Measurements from ENCODE around the gene ATF4.

GRCh38 chr22:39471381-39472141, 48.8 kb upstream of the ATF4 start:
- TF ChIP-seq CTCF (IDR thresholded peaks at IDR 0.05) (no peak), POLR2A (IDR thresholded peaks at IDR 0.05) (peak in 1 of 2 donors; percentile 3)
